Trophoblast cell (in vitro differentiated cells and primary cell): Measurements from ENCODE around the gene ZFHX3.

ENCODE experiments used
- DNase-seq, 2 donors: peaks; one replicate each; pipeline ENCODE4 v3.0.0-alpha.2; 2016
- H2AFZ ChIP-seq: 2 replicates; pipeline ENCODE4 v1.6.1; 2013; ENCODE audit warnings: low read length, moderate library complexity, mild to moderate bottlenecking; ENCODE audit not compliant: insufficient read depth, poor library complexity
- H2AK5ac ChIP-seq: 2 replicates; pipeline ENCODE4 v1.6.1; 2013; ENCODE audit warnings: mild to moderate bottlenecking, low read length
- H2BK120ac ChIP-seq: 2 replicates; pipeline ENCODE4 v1.6.1; 2013; ENCODE audit warnings: low read length, mild to moderate bottlenecking, moderate library complexity; ENCODE audit not compliant: insufficient read depth, poor library complexity
- H2BK12ac ChIP-seq: 2 replicates; pipeline ENCODE4 v1.6.1; 2013; ENCODE audit warnings: mild to moderate bottlenecking, low read length, moderate library complexity
- H2BK5ac ChIP-seq: 2 replicates; pipeline ENCODE4 v1.6.1; 2013; ENCODE audit warnings: low read length, low read depth, moderate library complexity, mild to moderate bottlenecking; ENCODE audit not compliant: poor library complexity
- H3K14ac ChIP-seq: 2 replicates; pipeline ENCODE4 v1.6.1; 2013; ENCODE audit warnings: mild to moderate bottlenecking, low read length
- H3K18ac ChIP-seq: 2 replicates; pipeline ENCODE4 v1.6.1; 2013; ENCODE audit warnings: mild to moderate bottlenecking, low read length
- H3K23ac ChIP-seq: 2 replicates; pipeline ENCODE4 v1.6.1; 2013; ENCODE audit warnings: low read length
- H3K27ac ChIP-seq: 2 replicates; pipeline ENCODE4 v1.5.1; 2013; ENCODE audit warnings: low read depth, mild to moderate bottlenecking, inconsistent platforms, low read length, moderate library complexity
- H3K27me3 ChIP-seq: 2 replicates; pipeline ENCODE4 v1.6.1; 2013; ENCODE audit warnings: inconsistent platforms, mild to moderate bottlenecking, low read length, moderate library complexity; ENCODE audit not compliant: insufficient read depth
- H3K36me3 ChIP-seq, 2 experiments: 1 replicate in 1 of 2; 2 replicates in 1 of 2; pipeline ENCODE4 v1.6.1; 2013; ENCODE audit warnings: low read length in 2 of 2, mild to moderate bottlenecking in 2 of 2, moderate library complexity in 1 of 2; ENCODE audit not compliant: insufficient read depth in 2 of 2, control insufficient read depth in 1 of 2
- H3K4ac ChIP-seq: 2 replicates; pipeline ENCODE4 v1.6.1; 2013; ENCODE audit warnings: low read depth, mild to moderate bottlenecking, low read length, moderate library complexity
- H3K4me1 ChIP-seq, 2 experiments: 1 replicate in 1 of 2; 2 replicates in 1 of 2; pipeline ENCODE4 v1.6.1; 2013; ENCODE audit warnings: low read length in 2 of 2, mild to moderate bottlenecking in 2 of 2, moderate library complexity in 1 of 2; ENCODE audit not compliant: insufficient read depth in 2 of 2, control insufficient read depth in 1 of 2
- H3K4me2 ChIP-seq: 2 replicates; pipeline ENCODE4 v1.6.1; 2013; ENCODE audit warnings: inconsistent platforms, mild to moderate bottlenecking, low read length, moderate library complexity
- H3K4me3 ChIP-seq: 2 replicates; pipeline ENCODE4 v1.5.1; 2013; ENCODE audit warnings: mild to moderate bottlenecking, low read depth, low read length, inconsistent platforms
- H3K79me1 ChIP-seq: one replicate; pipeline ENCODE4 v1.6.1; 2013; ENCODE audit warnings: low read length
- H3K79me2 ChIP-seq: 2 replicates; pipeline ENCODE4 v1.6.1; 2013; ENCODE audit warnings: low read length, mild to moderate bottlenecking; ENCODE audit not compliant: control insufficient read depth, insufficient read depth, poor library complexity
- H3K9ac ChIP-seq: 2 replicates; pipeline ENCODE4 v1.6.1; 2013; ENCODE audit warnings: mild to moderate bottlenecking, low read length
- H3K9me3 ChIP-seq: 2 replicates; pipeline ENCODE4 v1.6.1; 2013; ENCODE audit warnings: low read depth, mild to moderate bottlenecking, control low read depth, inconsistent platforms, low read length; ENCODE audit not compliant: insufficient read depth
- H4K12ac ChIP-seq: 2 replicates; pipeline ENCODE4 v1.6.1; 2013; ENCODE audit warnings: low read depth, mild to moderate bottlenecking, low read length, moderate library complexity
- H4K8ac ChIP-seq: 2 replicates; pipeline ENCODE4 v1.6.1; 2013; ENCODE audit warnings: low read depth, mild to moderate bottlenecking, low read length, moderate library complexity
- H4K91ac ChIP-seq: one replicate; pipeline ENCODE4 v1.6.1; 2013; ENCODE audit warnings: low read depth, mild to moderate bottlenecking, low read length, moderate library complexity
- WGBS: extraction: QIAGEN DNeasy Blood & Tissue Kit; methylation state at CpG from one replicate; pipeline ENCODE4 v1.1.7; 2013; ENCODE audit warnings: missing lambda C conversion rate; ENCODE audit not compliant: insufficient read length, insufficient coverage; ENCODE audit errors: extremely low coverage; 5-methylcytosine and 5-hydroxymethylcytosine counted together

The ZFHX3 gene

GRCh38 chr16:73054813-73055482 is 7.0 kb upstream of the ZFHX3 start:
- Histone ChIP-seq H2BK5ac (peak overlapping the region; percentile 71), H2AFZ (peak overlapping the region; percentile 6), H3K4me1 (peaks cover 21 to 28% of the 10 kb centered on the region in 2 experiments), H3K79me1 (peaks cover 46% of the 10 kb centered on the region), H3K4me3 (no peak overlapping the region), H4K12ac (no peak overlapping the region), H3K23ac (no peak overlapping the region), H3K4ac (peak overlapping the region; percentile 95), H3K14ac (no peak overlapping the region), H2AK5ac (peak overlapping the region; percentile 26), H3K4me2 (peak overlapping the region; percentile 88), H2BK120ac (no peak overlapping the region), H3K27me3 (no peaks in the 10 kb centered on the region), H3K36me3 (no peaks in the 10 kb centered on the region), H3K27ac (peak overlapping the region; percentile 86), H4K91ac (peak overlapping the region; percentile 59), H3K9ac (no peak overlapping the region), H3K79me2 (peaks cover 45% of the 10 kb centered on the region), H4K8ac (peak overlapping the region; percentile 37), H3K9me3 (no peaks in the 10 kb centered on the region), H3K18ac (peak overlapping the region; percentile 29), H2BK12ac (peak overlapping the region; percentile 19)
- WGBS: no CpG with 5 or more reads among the region's 5 CpGs
- peak in 1 of 2 donors; percentile 71 for DNase-seq

- H3K4ac ChIP-seq: no peak overlapping the region
- H3K4me2 ChIP-seq: peak overlapping the region; percentile 88
- H4K91ac ChIP-seq: no peak overlapping the region
- H4K12ac ChIP-seq: no peak overlapping the region
- no peak overlapping the region for H3K18ac ChIP-seq
- H2BK120ac ChIP-seq: no peak overlapping the region
- H3K14ac ChIP-seq: no peak overlapping the region
- H3K4me1 ChIP-seq: peaks cover 22 to 28% of the 10 kb centered on the region in 2 experiments
- H3K23ac ChIP-seq: no peak overlapping the region
- H3K4me3 ChIP-seq: no peak overlapping the region
- no peak overlapping the region for H2AK5ac ChIP-seq
- no peak overlapping the region for H2AFZ ChIP-seq
- no peak overlapping the region for H4K8ac ChIP-seq
- H3K9ac ChIP-seq: no peak overlapping the region
- H2BK12ac ChIP-seq: no peak overlapping the region
- no peak for DNase-seq
- peaks cover 45% of the 10 kb centered on the region for H3K79me2 ChIP-seq
- WGBS: no CpG with 5 or more reads among the region's 6 CpGs
- peak overlapping the region; percentile 29 for H2BK5ac ChIP-seq
- no peaks in the 10 kb centered on the region for H3K27me3 ChIP-seq
- H3K9me3 ChIP-seq: no peaks in the 10 kb centered on the region
- H3K36me3 ChIP-seq: no peaks in the 10 kb centered on the region
- peaks cover 48% of the 10 kb centered on the region for H3K79me1 ChIP-seq
- H3K27ac ChIP-seq: peak overlapping the region; percentile 86
These were observed 6.5 kb upstream of the ZFHX3 start for GRCh38 chr16:73054498-73054812.

GRCh38 chr16:73054125-73054484 is 6.2 kb upstream of the ZFHX3 start:
- Histone ChIP-seq H2AFZ (no peak overlapping the region), H4K12ac (no peak overlapping the region), H3K18ac (no peak overlapping the region), H2BK5ac (no peak overlapping the region), H3K4ac (no peak overlapping the region), H3K27ac (peak overlapping the region; percentile 71), H3K4me3 (no peak overlapping the region), H3K4me2 (peak overlapping the region; percentile 36), H3K27me3 (no peaks in the 10 kb centered on the region), H2BK120ac (no peak overlapping the region), H2AK5ac (no peak overlapping the region), H3K79me1 (peaks cover 48% of the 10 kb centered on the region), H4K91ac (peak overlapping the region; percentile 83), H3K36me3 (no peaks in the 10 kb centered on the region), H2BK12ac (no peak overlapping the region), H4K8ac (no peak overlapping the region), H3K9ac (no peak overlapping the region), H3K23ac (no peak overlapping the region), H3K9me3 (no peaks in the 10 kb centered on the region), H3K79me2 (peaks cover 46% of the 10 kb centered on the region), H3K14ac (no peak overlapping the region), H3K4me1 (peaks cover 24 to 30% of the 10 kb centered on the region in 2 experiments)
- DNase-seq: no peak
- no CpG with 5 or more reads among the region's 10 CpGs for WGBS

- H3K18ac ChIP-seq: peak overlapping the region; percentile 94
- WGBS: no CpG with 5 or more reads among the region's 16 CpGs
- peak overlapping the region; percentile 83 for H4K91ac ChIP-seq
- H3K9me3 ChIP-seq: no peaks in the 10 kb centered on the region
- DNase-seq: no peak
- peaks cover 29 to 34% of the 10 kb centered on the region in 2 experiments for H3K4me1 ChIP-seq
- peak overlapping the region; percentile 95 for H2AK5ac ChIP-seq
- no peak overlapping the region for H3K9ac ChIP-seq
- H3K27ac ChIP-seq: peak overlapping the region; percentile 71
- peak overlapping the region; percentile 91 for H2BK12ac ChIP-seq
- no peaks in the 10 kb centered on the region for H3K27me3 ChIP-seq
- peak overlapping the region; percentile 99 for H2AFZ ChIP-seq
- no peak overlapping the region for H3K23ac ChIP-seq
- H3K14ac ChIP-seq: peak overlapping the region; percentile 97
- H3K79me1 ChIP-seq: peaks cover 48% of the 10 kb centered on the region
- H3K4ac ChIP-seq: peak overlapping the region; percentile 93
- H3K79me2 ChIP-seq: peaks cover 43% of the 10 kb centered on the region
- H3K36me3 ChIP-seq: no peaks in the 10 kb centered on the region
- peak overlapping the region; percentile 91 for H2BK120ac ChIP-seq
- H4K12ac ChIP-seq: peak overlapping the region; percentile 44
- no peak overlapping the region for H3K4me3 ChIP-seq
- peak overlapping the region; percentile 36 for H3K4me2 ChIP-seq
- H4K8ac ChIP-seq: peak overlapping the region; percentile 97
- H2BK5ac ChIP-seq: peak overlapping the region; percentile 85
These were observed 5.6 kb upstream of the ZFHX3 start for GRCh38 chr16:73053364-73054124.
